Mammary epithelial cell (primary cell): Measurements from ENCODE around the gene VDR.

Source experiments
- EZH2 ChIP-seq: IDR thresholded peaks from 2 replicates; pipeline ENCODE4 v1.6.1; 2012; ENCODE audit warnings: low read length, inconsistent platforms, borderline replicate concordance
- TF ChIP-seq, protein P1 (sequence below), 2 donors: IDR thresholded peaks in 1 of 2; conservative IDR thresholded peaks in 1 of 2; 2 replicates each; pipeline ENCODE4 v1.5.1; 2011 to 2012; ENCODE audit warnings: inconsistent platforms in 2 of 2, low read length in 2 of 2, mild to moderate bottlenecking in 2 of 2, control low read depth in 1 of 2, low read depth in 1 of 2; ENCODE audit not compliant: insufficient read depth in 1 of 2; ENCODE audit errors: extremely low read depth in 1 of 2

GRCh38 chr12:47901718-47902093 is 3.1 kb downstream of the VDR start:
- TF ChIP-seq EZH2: no peak
- TF ChIP-seq, protein P1, sequence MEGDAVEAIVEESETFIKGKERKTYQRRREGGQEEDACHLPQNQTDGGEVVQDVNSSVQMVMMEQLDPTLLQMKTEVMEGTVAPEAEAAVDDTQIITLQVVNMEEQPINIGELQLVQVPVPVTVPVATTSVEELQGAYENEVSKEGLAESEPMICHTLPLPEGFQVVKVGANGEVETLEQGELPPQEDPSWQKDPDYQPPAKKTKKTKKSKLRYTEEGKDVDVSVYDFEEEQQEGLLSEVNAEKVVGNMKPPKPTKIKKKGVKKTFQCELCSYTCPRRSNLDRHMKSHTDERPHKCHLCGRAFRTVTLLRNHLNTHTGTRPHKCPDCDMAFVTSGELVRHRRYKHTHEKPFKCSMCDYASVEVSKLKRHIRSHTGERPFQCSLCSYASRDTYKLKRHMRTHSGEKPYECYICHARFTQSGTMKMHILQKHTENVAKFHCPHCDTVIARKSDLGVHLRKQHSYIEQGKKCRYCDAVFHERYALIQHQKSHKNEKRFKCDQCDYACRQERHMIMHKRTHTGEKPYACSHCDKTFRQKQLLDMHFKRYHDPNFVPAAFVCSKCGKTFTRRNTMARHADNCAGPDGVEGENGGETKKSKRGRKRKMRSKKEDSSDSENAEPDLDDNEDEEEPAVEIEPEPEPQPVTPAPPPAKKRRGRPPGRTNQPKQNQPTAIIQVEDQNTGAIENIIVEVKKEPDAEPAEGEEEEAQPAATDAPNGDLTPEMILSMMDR (conservative IDR thresholded peaks at IDR 0.05 in 1 of 2, IDR thresholded peaks at IDR 0.05 in 1 of 2; ENCODE audit: extremely low read depth in 1 of 2, insufficient read depth in 1 of 2, low read depth in 1 of 2, low read length in 2 of 2): no peak
